AML-193 (cell line): ENCODE measurements around the gene ABHD17B.
A peak's percentile ranks its signal among the peaks of the same experiment; 100 is the strongest.

Experiments
- DNase-seq, 2 experiments: peaks; one replicate each; lab custom pipeline; 2025; lab: John Stamatoyannopoulos, UW

ABHD17B gene

GRCh38 chr9:71819115-71819739 lies 91.8 kb downstream of the ABHD17B start:
- peak; percentile 3 to 33 for DNase-seq

GRCh38 chr9:71816916-71817451 lies 94.0 kb downstream of the ABHD17B start:
- no peak for DNase-seq
